H9 (cell line): ENCODE measurements around the gene TELO2. TPM values are rescaled to one million over a fixed set of nuclear protein-coding genes. Genes with fewer than 3 reads are reported as not detected.

Experiments used
- DNase-seq: peaks from one replicate; pipeline ENCODE4 v3.0.0-alpha.2; 2017
- H2AFZ ChIP-seq: one replicate; pipeline ENCODE4 v1.6.1; 2013; ENCODE audit warnings: mild to moderate bottlenecking, low read length, control low read depth, moderate library complexity
- H2AK5ac ChIP-seq: 2 replicates; pipeline ENCODE4 v1.6.1; 2013; ENCODE audit warnings: low read length, control low read depth, mixed read lengths; ENCODE audit not compliant: insufficient read length
- H2BK120ac ChIP-seq: one replicate; pipeline ENCODE4 v1.6.1; 2013; ENCODE audit warnings: low read depth, mild to moderate bottlenecking, low read length, control low read depth, inconsistent platforms; ENCODE audit not compliant: poor library complexity, severe bottlenecking
- H2BK12ac ChIP-seq: 2 replicates; pipeline ENCODE4 v1.6.1; 2013; ENCODE audit warnings: low read length, control low read depth, mixed read lengths, low read depth; ENCODE audit not compliant: insufficient read length
- H2BK15ac ChIP-seq: 2 replicates; pipeline ENCODE4 v1.6.1; 2013; ENCODE audit warnings: low read depth, low read length, control low read depth
- H2BK20ac ChIP-seq: one replicate; pipeline ENCODE4 v1.6.1; 2013; ENCODE audit warnings: low read depth, mild to moderate bottlenecking, low read length, control low read depth, inconsistent platforms; ENCODE audit not compliant: poor library complexity, severe bottlenecking
- H2BK5ac ChIP-seq: 2 replicates; pipeline ENCODE4 v1.6.1; 2013; ENCODE audit warnings: low read length, control low read depth, mixed read lengths; ENCODE audit not compliant: insufficient read length
- H3K14ac ChIP-seq: 2 replicates; pipeline ENCODE4 v1.6.1; 2013; ENCODE audit warnings: low read length, control low read depth; ENCODE audit not compliant: insufficient read depth
- H3K18ac ChIP-seq: 2 replicates; pipeline ENCODE4 v1.6.1; 2013; ENCODE audit warnings: low read depth, mild to moderate bottlenecking, mixed read lengths, low read length, control low read depth; ENCODE audit not compliant: insufficient read length
- H3K23ac ChIP-seq: 2 replicates; pipeline ENCODE4 v1.6.1; 2013; ENCODE audit warnings: low read length, control low read depth, mixed read lengths, low read depth; ENCODE audit not compliant: insufficient read length
- H3K23me2 ChIP-seq: 2 replicates; pipeline ENCODE4 v1.6.1; 2013; ENCODE audit warnings: low read depth, mild to moderate bottlenecking, mixed read lengths, low read length, control low read depth; ENCODE audit not compliant: insufficient read length, poor library complexity, severe bottlenecking
- H3K27ac ChIP-seq: 2 replicates; pipeline ENCODE4 v1.5.1; 2013; ENCODE audit warnings: low read length, control low read depth, mixed read lengths, low read depth; ENCODE audit not compliant: insufficient read length
- H3K27me3 ChIP-seq: 2 replicates; pipeline ENCODE4 v1.6.1; 2013; ENCODE audit warnings: low read length, control low read depth, inconsistent platforms; ENCODE audit not compliant: insufficient read depth
- H3K4ac ChIP-seq: 2 replicates; pipeline ENCODE4 v1.6.1; 2013; ENCODE audit warnings: low read depth, mild to moderate bottlenecking, control low read depth, inconsistent platforms, low read length, moderate library complexity
- H3K4me1 ChIP-seq: 2 replicates; pipeline ENCODE4 v1.6.1; 2013; ENCODE audit warnings: low read length, control low read depth, inconsistent platforms; ENCODE audit not compliant: insufficient read depth
- H3K4me2 ChIP-seq: 2 replicates; pipeline ENCODE4 v1.6.1; 2013; ENCODE audit warnings: low read length, control low read depth, mixed read lengths; ENCODE audit not compliant: insufficient read length, insufficient read depth
- H3K56ac ChIP-seq: 2 replicates; pipeline ENCODE4 v1.6.1; 2013; ENCODE audit warnings: low read depth, mild to moderate bottlenecking, mixed read lengths, low read length, control low read depth; ENCODE audit not compliant: insufficient read length
- H3K79me1 ChIP-seq: 2 replicates; pipeline ENCODE4 v1.6.1; 2013; ENCODE audit warnings: low read depth, mild to moderate bottlenecking, moderate library complexity, low read length, control low read depth, inconsistent platforms; ENCODE audit not compliant: insufficient read depth, poor library complexity, severe bottlenecking
- H3K79me2 ChIP-seq: 2 replicates; pipeline ENCODE4 v1.6.1; 2013; ENCODE audit warnings: low read length, control low read depth, inconsistent platforms; ENCODE audit not compliant: insufficient read depth
- H3K9ac ChIP-seq: 2 replicates; pipeline ENCODE4 v1.6.1; 2013; ENCODE audit warnings: low read length, control low read depth, mixed read lengths; ENCODE audit not compliant: insufficient read length; ENCODE audit errors: extremely low read depth
- H3K9me3 ChIP-seq: one replicate; pipeline ENCODE4 v1.6.1; 2013; ENCODE audit warnings: low read depth, low read length, inconsistent platforms; ENCODE audit not compliant: control insufficient read depth
- H3T11ph ChIP-seq: one replicate; pipeline ENCODE4 v1.6.1; 2013; ENCODE audit warnings: mild to moderate bottlenecking, low read length, control low read depth, inconsistent platforms
- H4K20me1 ChIP-seq: one replicate; pipeline ENCODE4 v1.6.1; 2013; ENCODE audit not compliant: control insufficient read depth, insufficient read length, insufficient read depth
- H4K5ac ChIP-seq: 2 replicates; pipeline ENCODE4 v1.6.1; 2013; ENCODE audit warnings: low read depth, mild to moderate bottlenecking, mixed read lengths, low read length, control low read depth; ENCODE audit not compliant: insufficient read length
- H4K8ac ChIP-seq: replicated peaks from 2 replicates; pipeline ENCODE4 v1.6.1; 2013; ENCODE audit warnings: low read length, control low read depth, mixed read lengths, low read depth; ENCODE audit not compliant: insufficient read length
- H4K91ac ChIP-seq: 2 replicates; pipeline ENCODE4 v1.6.1; 2013; ENCODE audit warnings: low read depth, mild to moderate bottlenecking, moderate library complexity, mixed read lengths, low read length, control low read depth; ENCODE audit not compliant: insufficient read length
- H3K27ac Mint-ChIP-seq, 3 experiments: 2 replicates in 2 of 3; 3 replicates in 1 of 3; pipeline ENCODE4 v1.8.0; 2020 to 2021; ENCODE audit warnings: mixed read lengths in 3 of 3, mild to moderate bottlenecking in 1 of 3, moderate library complexity in 1 of 3
- H3K27me3 Mint-ChIP-seq: 2 replicates; pipeline ENCODE4 v1.8.0; 2021; ENCODE audit warnings: low read depth, mild to moderate bottlenecking, moderate library complexity, mixed read lengths
- H3K36me3 Mint-ChIP-seq, 3 experiments: 2 replicates in 2 of 3; 3 replicates in 1 of 3; pipeline ENCODE4 v1.8.0; 2020 to 2021; ENCODE audit warnings: low read depth in 3 of 3, mixed read lengths in 3 of 3; ENCODE audit not compliant: insufficient read depth in 1 of 3
- H3K4me1 Mint-ChIP-seq, 2 experiments: 2 replicates each; pipeline ENCODE4 v1.8.0; 2020; ENCODE audit warnings: mixed read lengths in 2 of 2
- H3K4me3 Mint-ChIP-seq, 2 experiments: 2 replicates in 1 of 2; 3 replicates in 1 of 2; pipeline ENCODE4 v1.8.0; 2020 to 2021; ENCODE audit warnings: mild to moderate bottlenecking in 2 of 2, mixed read lengths in 2 of 2, moderate library complexity in 1 of 2
- H3K9me3 Mint-ChIP-seq, 2 experiments: 2 replicates in 1 of 2; 3 replicates in 1 of 2; pipeline ENCODE4 v1.8.0; 2020; ENCODE audit warnings: mild to moderate bottlenecking in 2 of 2, mixed read lengths in 2 of 2, moderate library complexity in 1 of 2
- CTCF ChIP-seq: fragments of 200-600 bp; sonication (generic); conservative IDR thresholded peaks from 3 replicates; pipeline ENCODE4 v1.8.0; 2021; ENCODE audit warnings: antibody characterized with exemption, mild to moderate bottlenecking
- WGBS: extraction: QIAGEN DNeasy Blood & Tissue Kit; methylation state at CpG from one replicate; pipeline ENCODE4 v1.1.7; 2013; ENCODE audit warnings: missing lambda C conversion rate, low lambda C conversion rate, mixed read lengths; ENCODE audit not compliant: insufficient read length; ENCODE audit errors: extremely low coverage; 5-methylcytosine and 5-hydroxymethylcytosine counted together
- total RNA-seq: library from RNA; stranded (reverse); gene quantifications from 2 replicates; pipeline ENCODE4 v1.2.1, GENCODE V29; 2021

TELO2 gene
- total RNA-seq, 1 experiment from 2014 or later: 98.9 TPM

GRCh38 chr16:1511662-1512569 is 18.8 kb downstream of the TELO2 start:
- H4K5ac ChIP-seq: no peak overlapping the region
- H3K4me1 Mint-ChIP-seq: no peaks in the 10 kb centered on the region
- no peak overlapping the region for H2BK120ac ChIP-seq
- H2BK15ac ChIP-seq: no peak overlapping the region
- H3K36me3 Mint-ChIP-seq: peaks cover 12 to 38% (median 35%) of the 10 kb centered on the region in 3 experiments; a peak in 6 of 7 replicates
- no peak overlapping the region for H2BK20ac ChIP-seq
- H3K27me3 Mint-ChIP-seq: no peaks in the 10 kb centered on the region; the same call in 1 of the 2 replicates
- no peaks in the 10 kb centered on the region for H3K27me3 ChIP-seq
- no peak overlapping the region for H3K9ac ChIP-seq
- H3K27ac Mint-ChIP-seq: peak overlapping the region in 1 of 3 experiments; percentile 41; a peak in 1 of 7 replicates
- no peak overlapping the region for H3K14ac ChIP-seq
- no peak; the same call in 2 of the 3 replicates for TF ChIP-seq CTCF
- H4K91ac ChIP-seq: no peak overlapping the region
- no peak overlapping the region for H3K4ac ChIP-seq
- H2BK12ac ChIP-seq: no peak overlapping the region
- H3K56ac ChIP-seq: no peak overlapping the region
- H3K23ac ChIP-seq: no peak overlapping the region
- no peaks in the 10 kb centered on the region for H3K4me1 ChIP-seq
- H2AFZ ChIP-seq: no peak overlapping the region
- H3K23me2 ChIP-seq: no peaks in the 10 kb centered on the region
- H4K20me1 ChIP-seq: no peaks in the 10 kb centered on the region
- no peak overlapping the region for H3K4me3 Mint-ChIP-seq
- WGBS: no CpG with 5 or more reads among the region's 30 CpGs
- no peak overlapping the region for H2BK5ac ChIP-seq
- no peaks in the 10 kb centered on the region for H3K79me1 ChIP-seq
- H3K18ac ChIP-seq: no peak overlapping the region
- no peaks in the 10 kb centered on the region for H3K79me2 ChIP-seq
- H3T11ph ChIP-seq: no peak overlapping the region
- no peak overlapping the region for H3K4me2 ChIP-seq
- no peak overlapping the region for H3K27ac ChIP-seq
- no peaks in the 10 kb centered on the region for H3K9me3 ChIP-seq
- peaks cover 6 to 15% of the 10 kb centered on the region in 2 experiments; a peak in 3 of 5 replicates for H3K9me3 Mint-ChIP-seq
- H4K8ac ChIP-seq: no peak overlapping the region
- no peak for DNase-seq
- no peak overlapping the region for H2AK5ac ChIP-seq
